ENCODE results near the gene CFAP53.
"Not testable (repeated sequence)": the region's sequence is repeated elsewhere in the genome, so short reads cannot be mapped to it uniquely, and the experiment has no call there.

The CFAP53 gene

GRCh38 chr18:50266248-50266704 lies at the start of gene CFAP53:
CFAP53 (minus strand) TSS chr18:50266495; CDS start chr18:50266404, 91 bp downstream.
- peak; percentile 83 for DNase-seq (ENCODE audit: low spot score)

- DNase-seq (ENCODE audit: low spot score) = no peak
Observed at GRCh38 chr18:50315100-50315871, 49.0 kb upstream of the CFAP53 start.

GRCh38 chr18:50313873-50314460 lies 47.7 kb upstream of the CFAP53 start:
- no peak for DNase-seq (ENCODE audit: low spot score)

GRCh38 chr18:50313031-50313607 lies 46.8 kb upstream of the CFAP53 start:
- DNase-seq (ENCODE audit: low spot score) = no peak

GRCh38 chr18:50312296-50313030 lies 46.2 kb upstream of the CFAP53 start:
- DNase-seq (ENCODE audit: low spot score) = no peak

GRCh38 chr18:50311650-50312049 lies 45.4 kb upstream of the CFAP53 start:
- no peak for DNase-seq (ENCODE audit: low spot score)

- DNase-seq (ENCODE audit: low spot score) = no peak
Observed at GRCh38 chr18:50310080-50310479, 43.8 kb upstream of the CFAP53 start.

GRCh38 chr18:50308851-50309250 lies 42.6 kb upstream of the CFAP53 start:
- DNase-seq (ENCODE audit: low spot score) = not testable (repeated sequence)

- DNase-seq (ENCODE audit: low spot score) = peak; percentile 90
Observed at GRCh38 chr18:50307738-50308470, 41.6 kb upstream of the CFAP53 start.

GRCh38 chr18:50307400-50307737 lies 41.1 kb upstream of the CFAP53 start:
- no peak for DNase-seq (ENCODE audit: low spot score)

- no peak for DNase-seq (ENCODE audit: low spot score)
Observed at GRCh38 chr18:50306944-50307343, 40.6 kb upstream of the CFAP53 start.

- DNase-seq (ENCODE audit: low spot score) = no peak
Observed at GRCh38 chr18:50301074-50301473, 34.8 kb upstream of the CFAP53 start.

GRCh38 chr18:50299626-50300388 lies 33.5 kb upstream of the CFAP53 start:
- no peak for DNase-seq (ENCODE audit: low spot score)

- DNase-seq (ENCODE audit: low spot score) = no peak
Observed at GRCh38 chr18:50298443-50299284, 32.4 kb upstream of the CFAP53 start.

GRCh38 chr18:50297621-50298442 lies 31.5 kb upstream of the CFAP53 start:
- DNase-seq (ENCODE audit: low spot score) = peak; percentile 55

GRCh38 chr18:50293039-50293438 lies 26.7 kb upstream of the CFAP53 start:
- no peak for DNase-seq (ENCODE audit: low spot score)

- no peak for DNase-seq (ENCODE audit: low spot score)
Observed at GRCh38 chr18:50289108-50289443, 22.8 kb upstream of the CFAP53 start.

GRCh38 chr18:50288348-50289107 lies 22.2 kb upstream of the CFAP53 start:
- not testable (repeated sequence) for DNase-seq (ENCODE audit: low spot score)
